K562 (cell line): ENCODE data around the gene SIRT4. TPM values are rescaled to one million over a fixed set of nuclear protein-coding genes. Genes with fewer than 3 reads are reported as not detected.

Experiments used
- CREB1 ChIP-seq, 2 experiments: sonication (generic) in 1 of 2; formaldehyde crosslinking in 1 of 2; IDR thresholded peaks; 2 replicates each; pipeline versions ENCODE4 v1.6.1 to v1.8.0; 2012 to 2022; ENCODE audit warnings: inconsistent platforms in 1 of 2, mild to moderate bottlenecking in 1 of 2, missing genetic modification reagents in 1 of 2, moderate library complexity in 1 of 2
- DEAF1 ChIP-seq: fragments of 450-650 bp; formaldehyde crosslinking; IDR thresholded peaks from 2 replicates; pipeline ENCODE4 v1.4.0; 2020; ENCODE audit warnings: mild to moderate bottlenecking, moderate library complexity
- HINFP ChIP-seq: fragments of 450-650 bp; conservative IDR thresholded peaks from 2 replicates; pipeline ENCODE4 v1.6.1; 2016; ENCODE audit warnings: missing genetic modification characterization, low read depth, mild to moderate bottlenecking, control low read depth, missing compliant biosample characterization
- HMGN3 ChIP-seq: IDR thresholded peaks from 2 replicates; pipeline ENCODE4 v1.6.1; 2011; ENCODE audit warnings: borderline replicate concordance, low read depth, mild to moderate bottlenecking, mixed read lengths, low read length; ENCODE audit not compliant: insufficient read length; ENCODE audit errors: extremely low read depth
- HSF4 ChIP-seq: fragments of 250-450 bp; sonication (Bioruptor Pico); IDR thresholded peaks from 2 replicates; pipeline ENCODE4 v2.1.2; 2022; ENCODE audit warnings: mild to moderate bottlenecking, moderate library complexity, borderline replicate concordance
- KLF16 ChIP-seq: IDR thresholded peaks from 2 replicates; pipeline ENCODE4 v1.6.1; 2016; ENCODE audit warnings: antibody characterized with exemption
- MTF1 ChIP-seq: fragments of 250-450 bp; sonication (Bioruptor Pico); IDR thresholded peaks from 2 replicates; pipeline ENCODE4 v1.9.0; 2021; ENCODE audit warnings: moderate library complexity, mild to moderate bottlenecking, inconsistent platforms, borderline replicate concordance
- MXI1 ChIP-seq: IDR thresholded peaks from 2 replicates; pipeline ENCODE4 v1.6.1; 2011; ENCODE audit warnings: low read depth, mild to moderate bottlenecking, improper control_type of control experiment, low read length
- NFRKB ChIP-seq: fragments of 450-650 bp; IDR thresholded peaks from 2 replicates; pipeline ENCODE4 v1.6.1; 2016; ENCODE audit warnings: low read depth
- SMARCB1 ChIP-seq: IDR thresholded peaks from 2 replicates; pipeline ENCODE4 v1.6.1; 2011; ENCODE audit warnings: improper control_type of control experiment, low read depth; ENCODE audit not compliant: insufficient read length
- YBX1 ChIP-seq: fragments of 450-650 bp; IDR thresholded peaks from 2 replicates; pipeline ENCODE4 v1.7.1; 2016; ENCODE audit warnings: mild to moderate bottlenecking
- ZBED1 ChIP-seq: IDR thresholded peaks from 2 replicates; pipeline ENCODE4 v1.6.1; 2014
- ZKSCAN1 ChIP-seq: fragments of 150-350 bp; IDR thresholded peaks from 2 replicates; pipeline ENCODE4 v1.6.1; 2016; ENCODE audit warnings: low read depth, low read length
- ZNF124 ChIP-seq: sonication (generic); formaldehyde crosslinking; IDR thresholded peaks from 2 replicates; pipeline ENCODE4 v1.8.1; 2022; ENCODE audit warnings: missing genetic modification reagents
- ZNF561 ChIP-seq: fragments of 450-650 bp; formaldehyde crosslinking; conservative IDR thresholded peaks from 2 replicates; pipeline ENCODE4 v1.4.0; 2020; ENCODE audit warnings: mild to moderate bottlenecking, moderate library complexity
- ZNF584 ChIP-seq: fragments of 200-800 bp; sonication (Bioruptor generic); IDR thresholded peaks from 2 replicates; pipeline ENCODE4 v1.6.1; 2016; ENCODE audit warnings: low read depth, mild to moderate bottlenecking, missing genetic modification characterization, missing compliant biosample characterization
- ZNF766 ChIP-seq: fragments of 200-800 bp; sonication (Bioruptor generic); conservative IDR thresholded peaks from 2 replicates; pipeline ENCODE4 v1.6.1; 2016; ENCODE audit warnings: missing genetic modification characterization, missing compliant biosample characterization
- polyA plus RNA-seq, 8 experiments: library from polyadenylated mRNA; depleted of rRNA in 4 of 8; stranded (reverse) in 5 of 8; unstranded in 3 of 8; fragments of >200 nt; fragmentation: Nextera tagmentation in 2 of 8; fragmentation: Illumina TruSeq in 1 of 8; extraction: Ambion mirVana in 2 of 8; extraction: Trizol in 1 of 8; gene quantifications; 2 replicates each; pipeline versions ENCODE4 v1.2.1 to v1.2.3, GENCODE V29; 2011 to 2014; ENCODE audit warnings: inconsistent platforms in 1 of 8, missing spikeins in 1 of 8
- total RNA-seq, 7 experiments: library from RNA; depleted of rRNA in 6 of 7; stranded (reverse); fragments of >200 nt in 6 of 7; fragmentation: Illumina TruSeq in 2 of 7; extraction: Trizol in 2 of 7; gene quantifications; 2 replicates each; pipeline versions ENCODE4 v1.2.1 to v1.2.3, GENCODE V29; 2011 to 2021; ENCODE audit warnings: low replicate concordance in 1 of 7
- TF ChIP-seq, protein P1 (sequence below): fragments of 450-650 bp; IDR thresholded peaks from 2 replicates; pipeline ENCODE4 v1.6.1; 2016; ENCODE audit warnings: missing biosample characterization, missing genetic modification characterization
- TF ChIP-seq, protein P2 (sequence below): IDR thresholded peaks from 2 replicates; pipeline ENCODE4 v1.6.1; 2012; ENCODE audit warnings: low read depth, low read length, improper control_type of control experiment, borderline replicate concordance

The SIRT4 gene
- total and polyA plus RNA-seq, 9 of the 15 experiments (the other 6 are each of a cell fraction or from before 2014, with no cell fraction given), result 0.86 to 5.2 (median 2.4) TPM

- TF ChIP-seq HINFP (tag) (0 out of 2 replicates have a peak, but pooled peaks have one; percentile 19), ZNF766 (CRISPR knock-in tag) (peak; percentile 50; the same call in 1 of the 2 replicates), HSF4 (no peak), HMGN3 (no peak), NFRKB (no peak; the same call in 1 of the 2 replicates), ZNF561 (CRISPR knock-in tag) (no peak), KLF16 (no peak), ZNF124 (CRISPR knock-in tag) (no peak), CREB1 (IDR thresholded peaks at IDR 0.05) (peak; percentile 63; the same call in 1 of the 2 replicates), CREB1 (CRISPR knock-in tag; IDR thresholded peaks at IDR 0.05) (peak; percentile 61; the same call in 1 of the 2 replicates), ZNF584 (CRISPR knock-in tag) (no peak), DEAF1 (no peak), SMARCB1 (no peak), ZBED1 (no peak), MTF1 (CRISPR knock-in tag) (no peak), ZKSCAN1 (peak; percentile 84), YBX1 (no peak), MXI1 (no peak; the same call in 1 of the 2 replicates)
- TF ChIP-seq, protein P1, sequence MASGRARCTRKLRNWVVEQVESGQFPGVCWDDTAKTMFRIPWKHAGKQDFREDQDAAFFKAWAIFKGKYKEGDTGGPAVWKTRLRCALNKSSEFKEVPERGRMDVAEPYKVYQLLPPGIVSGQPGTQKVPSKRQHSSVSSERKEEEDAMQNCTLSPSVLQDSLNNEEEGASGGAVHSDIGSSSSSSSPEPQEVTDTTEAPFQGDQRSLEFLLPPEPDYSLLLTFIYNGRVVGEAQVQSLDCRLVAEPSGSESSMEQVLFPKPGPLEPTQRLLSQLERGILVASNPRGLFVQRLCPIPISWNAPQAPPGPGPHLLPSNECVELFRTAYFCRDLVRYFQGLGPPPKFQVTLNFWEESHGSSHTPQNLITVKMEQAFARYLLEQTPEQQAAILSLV (tag), result no peak
- TF ChIP-seq, protein P2, sequence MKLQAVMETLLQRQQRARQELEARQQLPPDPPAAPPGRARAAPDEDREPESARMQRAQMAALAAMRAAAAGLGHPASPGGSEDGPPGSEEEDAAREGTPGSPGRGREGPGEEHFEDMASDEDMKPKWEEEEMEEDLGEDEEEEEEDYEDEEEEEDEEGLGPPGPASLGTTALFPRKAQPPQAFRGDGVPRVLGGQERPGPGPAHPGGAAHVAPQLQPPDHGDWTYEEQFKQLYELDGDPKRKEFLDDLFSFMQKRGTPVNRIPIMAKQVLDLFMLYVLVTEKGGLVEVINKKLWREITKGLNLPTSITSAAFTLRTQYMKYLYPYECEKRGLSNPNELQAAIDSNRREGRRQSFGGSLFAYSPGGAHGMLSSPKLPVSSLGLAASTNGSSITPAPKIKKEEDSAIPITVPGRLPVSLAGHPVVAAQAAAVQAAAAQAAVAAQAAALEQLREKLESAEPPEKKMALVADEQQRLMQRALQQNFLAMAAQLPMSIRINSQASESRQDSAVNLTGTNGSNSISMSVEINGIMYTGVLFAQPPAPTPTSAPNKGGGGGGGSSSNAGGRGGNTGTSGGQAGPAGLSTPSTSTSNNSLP, result peak; percentile 97
Observed at GRCh38 chr12:120301962-120302815, at the start of gene SIRT4 (continued).
